Stimulated activated naive CD8-positive, alpha-beta T cell treated with anti-CD3 and anti-CD28 coated beads, Interleukin-15, amount 100 ng/mL, for 72 hours (primary cell): Measurements from ENCODE around the gene POLR3A.
A peak's percentile ranks its signal among the peaks of the same experiment; 100 is the strongest.
"Not testable (repeated sequence)": the region's sequence is repeated elsewhere in the genome, so short reads cannot be mapped to it uniquely, and the experiment has no call there.

Source experiments
- ATAC-seq: fragments of 150-1000 bp; cut with Tn5 transposase; 2 replicates; pipeline ENCODE4 v1.10.0; 2021; ENCODE audit warnings: mild to moderate bottlenecking, moderate library complexity
- DNase-seq, 2 donors: peaks; one replicate each; pipeline ENCODE4 v3.0.0; 2021 to 2022
- H3K27ac Mint-ChIP-seq, 2 donors: one replicate each; pipeline ENCODE4 v1.8.0; 2022; ENCODE audit warnings: mild to moderate bottlenecking in 2 of 2, mixed read lengths in 2 of 2, moderate library complexity in 2 of 2
- H3K27me3 Mint-ChIP-seq: one replicate; pipeline ENCODE4 v1.8.0; 2022; ENCODE audit warnings: mixed read lengths
- H3K4me1 Mint-ChIP-seq: one replicate; pipeline ENCODE4 v1.8.0; 2022; ENCODE audit warnings: mild to moderate bottlenecking, mixed read lengths
- H3K4me3 Mint-ChIP-seq, 2 donors: one replicate each; pipeline ENCODE4 v1.8.0; 2022; ENCODE audit warnings: mild to moderate bottlenecking in 2 of 2, mixed read lengths in 2 of 2, moderate library complexity in 1 of 2
- H3K9me3 Mint-ChIP-seq, 2 donors: one replicate each; pipeline ENCODE4 v1.8.0; 2022; ENCODE audit warnings: mixed read lengths in 2 of 2

The POLR3A gene

GRCh38 chr10:78029269-78030226, at the start of gene POLR3A:
Gene POLR3A, minus strand, starts transcription at chr10:78029515. Its CDS starts 108 bp downstream, at chr10:78029407.
- Mint-ChIP-seq H3K27ac (peak within 1 kb of the TSS; percentile 98 to 100), H3K9me3 (no peaks in the 10 kb centered on the region), H3K4me3 (peak within 1 kb of the TSS; percentile 98 to 100), H3K27me3 (no peaks in the 10 kb centered on the region), H3K4me1 (peaks cover 30% of the 10 kb centered on the region)
- DNase-seq (peak; percentile 86 to 94), ATAC-seq (peak; percentile 75)

GRCh38 chr10:78078539-78079330, 49.4 kb upstream of the POLR3A start:
- no peak for ATAC-seq
- no peak for DNase-seq
- no peak overlapping the region for H3K27ac Mint-ChIP-seq
- no peak overlapping the region for H3K4me3 Mint-ChIP-seq
- no peaks in the 10 kb centered on the region for H3K27me3 Mint-ChIP-seq
- H3K9me3 Mint-ChIP-seq, result peaks cover 4 to 5% of the 10 kb centered on the region in 2 donors
- no peaks in the 10 kb centered on the region for H3K4me1 Mint-ChIP-seq

- H3K4me3 Mint-ChIP-seq, H3K4me1 Mint-ChIP-seq, DNase-seq, ATAC-seq, H3K27ac Mint-ChIP-seq, H3K9me3 Mint-ChIP-seq, H3K27me3 Mint-ChIP-seq: not testable (repeated sequence)
Measured at GRCh38 chr10:78075806-78076205, 46.5 kb upstream of the POLR3A start.

GRCh38 chr10:78072504-78072903, 43.2 kb upstream of the POLR3A start:
- peaks cover 4 to 5% of the 10 kb centered on the region in 2 donors for H3K9me3 Mint-ChIP-seq
- ATAC-seq (no peak), DNase-seq (no peak)
- peak overlapping the region in 1 of 2 donors; percentile 61 for H3K27ac Mint-ChIP-seq
- peaks cover 1% of the 10 kb centered on the region for H3K4me1 Mint-ChIP-seq
- no peaks in the 10 kb centered on the region for H3K27me3 Mint-ChIP-seq
- H3K4me3 Mint-ChIP-seq, result no peak overlapping the region

GRCh38 chr10:78071857-78072179, 42.5 kb upstream of the POLR3A start:
- no peak for ATAC-seq
- H3K4me1 Mint-ChIP-seq, result peaks cover 8% of the 10 kb centered on the region
- no peak overlapping the region for H3K27ac Mint-ChIP-seq
- no peaks in the 10 kb centered on the region for H3K27me3 Mint-ChIP-seq
- no peak overlapping the region for H3K4me3 Mint-ChIP-seq
- peaks cover 4 to 5% of the 10 kb centered on the region in 2 donors for H3K9me3 Mint-ChIP-seq
- DNase-seq, result no peak

GRCh38 chr10:78071140-78071856, 42.0 kb upstream of the POLR3A start:
- Mint-ChIP-seq H3K4me3 (no peak overlapping the region), H3K9me3 (peaks cover 4% of the 10 kb centered on the region in 2 donors), H3K27ac (no peak overlapping the region), H3K4me1 (peaks cover 13% of the 10 kb centered on the region), H3K27me3 (no peaks in the 10 kb centered on the region)
- no peak for DNase-seq
- ATAC-seq, result no peak

- H3K27me3 Mint-ChIP-seq, result no peaks in the 10 kb centered on the region
- peaks cover 19% of the 10 kb centered on the region for H3K4me1 Mint-ChIP-seq
- ATAC-seq, result no peak
- H3K9me3 Mint-ChIP-seq, result peaks cover 0 to 4% of the 10 kb centered on the region in 2 donors
- H3K27ac Mint-ChIP-seq, result no peak overlapping the region
- no peak for DNase-seq
- no peak overlapping the region for H3K4me3 Mint-ChIP-seq
Measured at GRCh38 chr10:78070726-78071125, 41.4 kb upstream of the POLR3A start.

- not testable (repeated sequence) for DNase-seq, H3K9me3 Mint-ChIP-seq, H3K27me3 Mint-ChIP-seq, ATAC-seq, H3K27ac Mint-ChIP-seq, H3K4me3 Mint-ChIP-seq
- H3K4me1 Mint-ChIP-seq, result peaks cover 22% of the 10 kb centered on the region
Measured at GRCh38 chr10:78070064-78070463, 40.7 kb upstream of the POLR3A start.

- H3K9me3 Mint-ChIP-seq, result peaks cover 0 to 1% of the 10 kb centered on the region in 2 donors
- DNase-seq, result no peak
- H3K27ac Mint-ChIP-seq, result no peak overlapping the region
- H3K27me3 Mint-ChIP-seq, result no peaks in the 10 kb centered on the region
- ATAC-seq, result no peak
- H3K4me1 Mint-ChIP-seq, result peaks cover 22% of the 10 kb centered on the region
- H3K4me3 Mint-ChIP-seq, result no peak overlapping the region
Measured at GRCh38 chr10:78069151-78069550, 39.8 kb upstream of the POLR3A start.

- Mint-ChIP-seq H3K27ac (no peak overlapping the region), H3K9me3 (no peaks in the 10 kb centered on the region), H3K27me3 (no peaks in the 10 kb centered on the region), H3K4me1 (peaks cover 43% of the 10 kb centered on the region), H3K4me3 (no peak overlapping the region)
- ATAC-seq (no peak), DNase-seq (no peak)
Measured at GRCh38 chr10:78066728-78067430, 37.6 kb upstream of the POLR3A start.

GRCh38 chr10:78066012-78066411, 36.7 kb upstream of the POLR3A start:
- ATAC-seq, result no peak
- Mint-ChIP-seq H3K27ac (peak overlapping the region in 1 of 2 donors; percentile 7), H3K27me3 (no peaks in the 10 kb centered on the region), H3K4me3 (no peak overlapping the region), H3K4me1 (peaks cover 51% of the 10 kb centered on the region), H3K9me3 (no peaks in the 10 kb centered on the region)
- DNase-seq, result no peak

GRCh38 chr10:78065611-78066010, 36.3 kb upstream of the POLR3A start:
- peaks cover 52% of the 10 kb centered on the region for H3K4me1 Mint-ChIP-seq
- DNase-seq (no peak), ATAC-seq (no peak)
- no peaks in the 10 kb centered on the region for H3K27me3 Mint-ChIP-seq
- H3K27ac Mint-ChIP-seq, result peak overlapping the region in 1 of 2 donors; percentile 36
- H3K9me3 Mint-ChIP-seq, result no peaks in the 10 kb centered on the region
- no peak overlapping the region for H3K4me3 Mint-ChIP-seq

- H3K27me3 Mint-ChIP-seq, H3K27ac Mint-ChIP-seq, H3K9me3 Mint-ChIP-seq, DNase-seq, H3K4me3 Mint-ChIP-seq, ATAC-seq: not testable (repeated sequence)
- peaks cover 52% of the 10 kb centered on the region for H3K4me1 Mint-ChIP-seq
Measured at GRCh38 chr10:78064919-78065318, 35.6 kb upstream of the POLR3A start.

- Mint-ChIP-seq H3K4me3 (no peak overlapping the region), H3K27me3 (no peaks in the 10 kb centered on the region), H3K4me1 (peaks cover 52% of the 10 kb centered on the region), H3K9me3 (no peaks in the 10 kb centered on the region), H3K27ac (no peak overlapping the region)
- ATAC-seq, result no peak
- DNase-seq, result no peak
Measured at GRCh38 chr10:78063236-78063635, 33.9 kb upstream of the POLR3A start.

- DNase-seq (peak in 1 of 2 donors; percentile 26), ATAC-seq (peak; percentile 84)
- Mint-ChIP-seq H3K4me3 (peak overlapping the region; percentile 23 to 54), H3K27me3 (no peaks in the 10 kb centered on the region), H3K9me3 (no peaks in the 10 kb centered on the region), H3K4me1 (peaks cover 52% of the 10 kb centered on the region), H3K27ac (peak overlapping the region in 1 of 2 donors; percentile 78)
Measured at GRCh38 chr10:78062296-78062695, 33.0 kb upstream of the POLR3A start.
